Testis (tissue), 3 donors: ENCODE results near the gene IL7R. TPM values are rescaled to one million over a fixed set of nuclear protein-coding genes. Genes with fewer than 3 reads are reported as not detected.

ENCODE experiments used
- DNase-seq: peaks from one replicate; pipeline ENCODE4 v3.0.0-alpha.2; 2019
- H3K27ac ChIP-seq, 2 donors: fragments of 200-600 bp; sonication (generic); one replicate each; pipeline ENCODE4 v1.5.1; 2019
- H3K27me3 ChIP-seq: fragments of 200-600 bp; sonication (generic); one replicate; pipeline ENCODE4 v1.5.1; 2019
- H3K36me3 ChIP-seq: fragments of 200-600 bp; sonication (generic); one replicate; pipeline ENCODE4 v1.5.1; 2017; ENCODE audit warnings: low read depth; ENCODE audit errors: missing control alignments
- H3K4me1 ChIP-seq: fragments of 200-600 bp; sonication (generic); one replicate; pipeline ENCODE4 v1.5.1; 2019
- H3K4me3 ChIP-seq, 2 donors: fragments of 200-600 bp; sonication (generic); one replicate each; pipeline ENCODE4 v1.5.1; 2017 to 2019
- H3K9me3 ChIP-seq: fragments of 200-600 bp; sonication (generic); one replicate; pipeline ENCODE4 v1.5.1; 2017
- POLR2A ChIP-seq: fragments of 450-650 bp; IDR thresholded peaks from one replicate; pipeline ENCODE4 v1.6.1; 2017; ENCODE audit warnings: antibody characterized with exemption, mild to moderate bottlenecking, moderate library complexity
- WGBS, 2 donors: methylation state at CpG; one replicate each; pipeline ENCODE4 v1.1.5; 2018; 5-methylcytosine and 5-hydroxymethylcytosine counted together
- intact Hi-C: fragments of 100-400 bp; cut with DNase I; formaldehyde crosslinking; loops from one replicate; pipeline ENCODE4 v1.15.1; 2023; ENCODE audit warnings: low total_unique reads
- polyA plus RNA-seq: library from polyadenylated mRNA; stranded (reverse); fragments of 350-450 nt; fragmentation: Illumina TruSeq; extraction: RNeasy Lipid Tissue Mini Kit (QIAGEN cat#74804); gene quantifications from one replicate; pipeline ENCODE4 v1.2.3, GENCODE V29; 2014; ENCODE audit warnings: low read depth, low replicate concordance; ENCODE audit not compliant: insufficient read depth
- total RNA-seq, 2 donors: library from RNA; depleted of rRNA; stranded (reverse); fragments of >200 nt; gene quantifications; one replicate each; pipeline ENCODE4 v1.2.3, GENCODE V29; 2016
- TF ChIP-seq, protein P1 (sequence below), 3 experiments: fragments of 450-650 bp in 2 of 3; fragments of 200-600 bp in 1 of 3; sonication (generic) in 1 of 3; IDR thresholded peaks; one replicate each; pipeline ENCODE4 v1.5.1; 2016 to 2019; ENCODE audit warnings: antibody characterized with exemption in 3 of 3, mild to moderate bottlenecking in 2 of 3, moderate library complexity in 1 of 3

Gene IL7R
- total and polyA plus RNA-seq, 3 donors from 2014 or later, result 7.6 to 17.5 (median 12.1) TPM

DNA sequence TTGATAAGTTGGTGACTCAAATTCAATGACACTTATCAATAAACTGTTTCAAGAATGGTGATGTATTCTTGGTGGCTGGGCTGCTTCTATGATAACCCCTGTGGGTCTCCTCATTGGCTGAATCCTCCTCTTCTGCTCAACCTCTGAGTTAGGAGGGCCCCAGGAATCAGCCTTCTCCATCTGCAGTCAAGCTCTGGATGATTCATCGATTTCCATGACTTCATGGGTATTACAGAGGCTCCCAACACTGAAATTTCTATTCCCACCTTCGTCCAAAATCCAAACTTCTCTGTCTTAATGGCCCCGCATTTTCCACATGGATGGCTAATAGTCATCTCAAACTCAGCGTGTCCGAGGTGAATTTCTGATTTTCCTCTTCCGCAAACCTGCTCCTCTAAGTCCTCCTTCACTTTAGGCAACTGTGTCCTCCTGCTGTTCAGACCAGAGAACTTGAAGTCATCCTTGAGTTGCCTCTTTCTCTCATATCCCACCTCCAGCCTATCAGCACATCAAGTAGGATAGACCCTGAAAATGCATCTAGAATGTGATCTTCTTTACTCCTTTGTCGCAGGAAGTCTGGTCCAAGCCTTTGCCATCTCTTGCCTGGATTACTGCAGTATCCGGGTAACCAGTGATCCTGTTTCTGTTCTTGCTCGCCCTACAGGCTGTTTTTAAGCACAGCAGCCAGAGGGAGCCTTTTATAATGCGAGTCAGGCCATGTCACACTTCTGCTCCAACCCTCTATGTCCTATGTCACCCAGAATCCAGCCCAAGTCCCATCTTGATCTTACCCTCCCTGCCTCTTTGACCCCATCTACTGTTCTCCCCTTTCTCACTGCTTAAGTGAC is 41.4 kb upstream of the IL7R start:
- no peak for TF ChIP-seq POLR2A
- TF ChIP-seq, protein P1, sequence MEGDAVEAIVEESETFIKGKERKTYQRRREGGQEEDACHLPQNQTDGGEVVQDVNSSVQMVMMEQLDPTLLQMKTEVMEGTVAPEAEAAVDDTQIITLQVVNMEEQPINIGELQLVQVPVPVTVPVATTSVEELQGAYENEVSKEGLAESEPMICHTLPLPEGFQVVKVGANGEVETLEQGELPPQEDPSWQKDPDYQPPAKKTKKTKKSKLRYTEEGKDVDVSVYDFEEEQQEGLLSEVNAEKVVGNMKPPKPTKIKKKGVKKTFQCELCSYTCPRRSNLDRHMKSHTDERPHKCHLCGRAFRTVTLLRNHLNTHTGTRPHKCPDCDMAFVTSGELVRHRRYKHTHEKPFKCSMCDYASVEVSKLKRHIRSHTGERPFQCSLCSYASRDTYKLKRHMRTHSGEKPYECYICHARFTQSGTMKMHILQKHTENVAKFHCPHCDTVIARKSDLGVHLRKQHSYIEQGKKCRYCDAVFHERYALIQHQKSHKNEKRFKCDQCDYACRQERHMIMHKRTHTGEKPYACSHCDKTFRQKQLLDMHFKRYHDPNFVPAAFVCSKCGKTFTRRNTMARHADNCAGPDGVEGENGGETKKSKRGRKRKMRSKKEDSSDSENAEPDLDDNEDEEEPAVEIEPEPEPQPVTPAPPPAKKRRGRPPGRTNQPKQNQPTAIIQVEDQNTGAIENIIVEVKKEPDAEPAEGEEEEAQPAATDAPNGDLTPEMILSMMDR (IDR thresholded peaks at IDR 0.05), result peak in 2 of 3 experiments; percentile 8 to 47
- WGBS, 2 donors, result 64 to 80% methylated on average over 9 to 10 of the region's 10 CpGs
- Histone ChIP-seq H3K9me3 (no peaks in the 10 kb centered on the region), H3K27me3 (no peaks in the 10 kb centered on the region), H3K4me3 (no peak overlapping the region), H3K27ac (no peak overlapping the region), H3K36me3 (no peaks in the 10 kb centered on the region), H3K4me1 (no peaks in the 10 kb centered on the region)
- intact Hi-C loops, result no loop called here
- no peak for DNase-seq

DNA sequence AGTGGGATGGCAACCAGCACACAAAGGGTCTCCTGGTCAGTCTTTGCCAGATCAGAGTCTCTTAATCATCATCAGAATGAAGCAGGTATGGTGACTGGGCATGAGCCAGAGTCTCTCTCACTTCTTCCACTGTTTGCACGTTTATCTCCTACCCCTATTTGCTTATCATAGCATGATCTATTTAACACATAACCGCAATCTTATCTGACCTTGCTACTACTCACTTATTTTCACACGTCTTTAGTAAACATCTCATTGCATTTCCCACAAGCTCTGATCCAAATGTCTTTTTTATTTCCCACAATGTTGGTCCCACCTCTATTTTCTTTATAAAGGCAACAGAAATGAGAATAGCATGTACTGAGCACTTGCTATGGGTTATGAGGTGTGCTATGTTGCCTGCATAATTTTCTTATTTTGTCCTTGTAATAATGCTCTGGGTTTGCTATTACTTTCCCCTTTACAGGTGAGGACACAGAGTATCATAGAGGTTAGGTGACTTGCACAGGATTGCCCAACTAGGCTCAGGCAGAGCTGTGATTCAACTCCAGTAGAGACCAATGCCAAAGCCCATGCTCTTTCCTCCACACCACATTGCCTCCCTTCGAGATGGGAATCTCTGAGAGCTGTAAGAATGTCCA is 39.7 kb upstream of the IL7R start:
- no peaks in the 10 kb centered on the region for H3K4me1 ChIP-seq
- H3K9me3 ChIP-seq, result no peaks in the 10 kb centered on the region
- WGBS, 2 donors, result 59 to 77% methylated on average over 4 of the region's 4 CpGs
- H3K27me3 ChIP-seq, result no peaks in the 10 kb centered on the region
- TF ChIP-seq, protein P1 (IDR thresholded peaks at IDR 0.05), result no peak
- no peak for TF ChIP-seq POLR2A
- H3K36me3 ChIP-seq, result no peaks in the 10 kb centered on the region
- no peak overlapping the region for H3K4me3 ChIP-seq
- intact Hi-C loops, result no loop called here
- no peak overlapping the region for H3K27ac ChIP-seq
- DNase-seq, result no peak

DNA sequence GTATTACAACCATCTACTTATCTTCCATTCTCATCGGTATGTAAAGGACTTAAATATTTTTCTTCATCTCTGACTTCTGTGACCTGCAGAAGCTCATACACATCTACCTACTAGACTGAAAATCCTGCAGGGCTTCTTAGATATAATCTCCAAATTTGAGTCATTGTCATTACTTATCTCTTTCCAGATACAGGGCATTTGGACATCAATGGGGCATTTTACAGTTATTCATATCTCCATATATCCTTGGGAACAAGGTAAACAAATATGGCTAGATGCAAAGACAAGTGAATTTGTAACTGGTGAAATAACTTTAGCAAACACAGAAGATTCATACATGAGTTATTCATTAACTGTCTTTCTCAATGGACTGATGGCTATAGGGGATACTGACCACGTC is 37.7 kb upstream of the IL7R start:
- Histone ChIP-seq H3K27ac (no peak overlapping the region), H3K4me3 (no peak overlapping the region), H3K36me3 (no peaks in the 10 kb centered on the region), H3K27me3 (no peaks in the 10 kb centered on the region), H3K9me3 (no peaks in the 10 kb centered on the region), H3K4me1 (no peaks in the 10 kb centered on the region)
- intact Hi-C loops, result no loop called here
- no peak for DNase-seq
- 90 to 97% methylated on average over 2 of the region's 2 CpGs for WGBS, 2 donors
- TF ChIP-seq, protein P1 (IDR thresholded peaks at IDR 0.05), result no peak
- TF ChIP-seq POLR2A, result no peak

DNA sequence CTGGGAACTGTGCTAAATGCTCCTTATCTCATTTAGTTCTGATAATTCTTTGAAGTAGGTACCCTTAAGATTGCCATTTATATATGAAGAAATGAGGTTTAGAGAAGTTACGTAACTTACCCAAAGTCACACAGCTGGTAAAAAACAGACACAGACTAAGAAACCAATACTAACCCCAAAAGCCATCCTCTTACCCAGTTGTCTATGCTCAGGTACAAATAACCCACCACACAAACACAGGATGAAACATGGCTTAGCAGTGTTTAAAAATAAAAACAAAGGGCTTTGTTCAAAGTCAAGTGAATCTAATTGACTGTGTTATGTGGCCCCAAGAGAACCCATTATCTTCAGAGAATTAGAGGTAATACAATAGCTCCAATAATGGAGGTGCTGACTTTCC is 37.0 kb upstream of the IL7R start:
- intact Hi-C loops, result no loop called here
- Histone ChIP-seq H3K4me3 (no peak overlapping the region), H3K27ac (no peak overlapping the region), H3K36me3 (no peaks in the 10 kb centered on the region), H3K4me1 (no peaks in the 10 kb centered on the region), H3K27me3 (no peaks in the 10 kb centered on the region), H3K9me3 (no peaks in the 10 kb centered on the region)
- 93 to 95% methylated on average over 1 of the region's 1 CpG for WGBS, 2 donors
- DNase-seq, result no peak
- TF ChIP-seq POLR2A, result no peak
- TF ChIP-seq, protein P1 (IDR thresholded peaks at IDR 0.05), result no peak
